Cerebellar nuclear complex (tissue), 1 donor: ENCODE results near the gene ID4.
"Not testable (repeated sequence)": the region's sequence is repeated elsewhere in the genome, so short reads cannot be mapped to it uniquely, and the experiment has no call there.

Experiments used
- DNase-seq, 2 experiments: peaks; one replicate each; lab custom pipeline; 2025; lab: John Stamatoyannopoulos, UW

The ID4 gene

DNA sequence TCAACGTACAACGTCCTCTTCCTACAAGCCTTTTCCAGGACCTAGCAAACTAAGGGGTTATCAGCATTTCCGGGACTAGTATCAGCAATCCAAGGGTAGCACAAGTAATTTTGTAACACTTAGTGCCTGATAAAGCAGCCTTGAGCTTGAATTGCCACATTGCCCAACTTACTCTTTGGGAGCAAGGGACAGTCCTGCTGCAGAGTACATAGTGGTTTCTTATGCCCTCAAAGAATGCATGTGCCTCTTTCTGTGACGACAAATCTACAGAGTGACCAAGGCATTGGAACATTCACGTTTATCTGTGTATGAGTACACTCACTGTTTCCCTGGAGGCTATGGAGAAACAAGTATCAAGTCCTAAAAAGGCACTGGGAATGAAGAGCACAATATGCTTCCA is 3.2 kb upstream of the ID4 start:
- no peak for DNase-seq

DNA sequence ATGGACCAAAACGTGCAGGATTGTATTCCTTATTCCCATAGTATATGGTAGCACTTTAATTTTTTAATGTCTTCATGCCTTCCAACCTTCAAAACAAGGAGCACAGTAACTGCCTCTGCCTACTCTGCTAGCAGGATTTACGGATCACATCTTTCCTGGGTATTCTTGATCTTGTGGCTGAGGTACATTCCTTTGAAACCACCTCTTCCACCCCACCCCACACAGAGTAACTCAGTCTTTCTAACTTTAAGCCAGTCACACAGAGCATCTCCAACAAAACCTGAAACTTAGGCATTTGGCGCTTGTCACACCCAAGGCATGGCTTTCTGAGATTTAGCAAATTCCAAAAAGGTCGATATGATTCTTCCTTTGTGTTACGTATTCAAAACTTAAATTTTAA is 2.3 kb upstream of the ID4 start:
- no peak for DNase-seq

DNA sequence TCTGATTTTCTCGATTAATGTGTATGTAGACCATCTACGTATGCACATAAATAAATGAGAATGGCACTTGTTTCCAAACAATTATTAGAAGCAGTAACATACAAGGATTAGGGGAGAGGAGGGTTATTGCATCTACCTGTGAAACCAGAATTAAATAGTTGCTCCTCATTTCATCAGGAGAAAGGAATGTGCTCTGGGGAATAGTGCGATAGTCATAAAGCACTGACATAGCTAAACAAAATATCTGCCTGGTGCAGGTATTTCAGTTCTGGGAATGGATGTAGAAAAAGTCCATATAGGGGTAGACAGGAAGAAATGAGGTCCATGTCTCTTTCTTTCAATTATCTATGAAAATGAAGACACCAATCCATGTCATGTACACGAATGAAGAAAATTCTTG is 1.6 kb upstream of the ID4 start:
- DNase-seq = no peak

DNA sequence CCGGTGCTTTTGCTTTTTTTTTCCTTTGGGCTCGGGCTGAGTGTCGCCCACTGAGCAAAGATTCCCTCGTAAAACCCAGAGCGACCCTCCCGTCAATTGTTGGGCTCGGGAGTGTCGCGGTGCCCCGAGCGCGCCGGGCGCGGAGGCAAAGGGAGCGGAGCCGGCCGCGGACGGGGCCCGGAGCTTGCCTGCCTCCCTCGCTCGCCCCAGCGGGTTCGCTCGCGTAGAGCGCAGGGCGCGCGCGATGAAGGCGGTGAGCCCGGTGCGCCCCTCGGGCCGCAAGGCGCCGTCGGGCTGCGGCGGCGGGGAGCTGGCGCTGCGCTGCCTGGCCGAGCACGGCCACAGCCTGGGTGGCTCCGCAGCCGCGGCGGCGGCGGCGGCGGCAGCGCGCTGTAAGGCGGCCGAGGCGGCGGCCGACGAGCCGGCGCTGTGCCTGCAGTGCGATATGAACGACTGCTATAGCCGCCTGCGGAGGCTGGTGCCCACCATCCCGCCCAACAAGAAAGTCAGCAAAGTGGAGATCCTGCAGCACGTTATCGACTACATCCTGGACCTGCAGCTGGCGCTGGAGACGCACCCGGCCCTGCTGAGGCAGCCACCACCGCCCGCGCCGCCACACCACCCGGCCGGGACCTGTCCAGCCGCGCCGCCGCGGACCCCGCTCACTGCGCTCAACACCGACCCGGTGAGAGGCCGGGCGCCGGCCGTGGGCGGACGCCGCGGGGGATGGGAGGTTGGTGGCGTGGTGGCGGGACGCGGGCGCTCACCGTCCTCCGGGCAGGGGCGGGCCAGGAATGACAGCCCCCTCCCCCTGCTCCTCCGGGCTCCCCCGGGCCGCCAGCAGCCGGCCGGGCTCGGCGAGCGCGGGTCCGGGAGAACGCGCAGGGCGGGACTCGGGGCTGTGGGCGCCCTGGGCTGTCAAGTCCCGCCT is 606 bp downstream of the ID4 start:
- no peak for DNase-seq

DNA sequence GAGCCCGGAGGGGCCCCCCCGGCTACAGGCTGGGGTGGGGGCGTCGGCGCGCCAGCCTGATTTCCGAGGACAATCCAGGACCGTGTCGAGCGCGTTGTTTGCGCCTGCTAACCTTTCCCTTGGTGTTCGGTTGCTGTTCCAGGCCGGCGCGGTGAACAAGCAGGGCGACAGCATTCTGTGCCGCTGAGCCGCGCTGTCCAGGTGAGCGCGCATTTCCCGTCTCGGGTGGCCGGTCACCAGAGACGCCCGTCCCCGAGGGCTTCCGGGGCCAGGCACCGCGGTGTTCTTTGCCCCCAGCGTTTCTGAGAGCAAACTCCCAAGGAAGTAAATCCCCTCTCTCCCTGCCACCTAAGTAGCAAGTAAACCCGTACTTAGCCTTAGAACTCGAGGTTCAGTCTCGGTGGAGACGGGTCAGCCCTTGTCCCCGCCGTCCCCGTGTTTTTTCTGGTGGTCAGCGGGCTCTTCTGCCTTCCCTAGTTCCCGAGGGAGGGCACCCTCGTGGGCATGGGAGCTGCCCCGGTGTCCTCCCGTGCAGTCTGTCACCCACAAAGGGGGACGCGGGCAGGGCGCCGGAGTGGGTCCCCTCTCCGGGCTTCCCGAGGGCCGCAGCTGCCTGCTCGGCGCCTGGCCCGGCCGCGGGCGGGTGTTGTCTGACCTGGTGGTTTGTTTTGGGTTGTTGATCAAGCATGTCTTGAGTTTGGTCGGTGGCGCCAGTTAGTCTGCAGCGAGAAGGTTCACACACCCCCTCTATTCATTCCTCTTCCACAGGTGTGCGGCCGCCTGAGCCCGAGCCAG is 1.5 kb downstream of the ID4 start:
- no peak for DNase-seq

DNA sequence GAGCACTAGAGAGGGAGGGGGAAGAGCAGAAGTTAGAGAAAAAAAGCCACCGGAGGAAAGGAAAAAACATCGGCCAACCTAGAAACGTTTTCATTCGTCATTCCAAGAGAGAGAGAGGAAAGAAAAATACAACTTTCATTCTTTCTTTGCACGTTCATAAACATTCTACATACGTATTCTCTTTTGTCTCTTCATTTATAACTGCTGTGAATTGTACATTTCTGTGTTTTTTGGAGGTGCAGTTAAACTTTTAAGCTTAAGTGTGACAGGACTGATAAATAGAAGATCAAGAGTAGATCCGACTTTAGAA is 2.0 kb downstream of the ID4 start:
- DNase-seq = no peak

DNA sequence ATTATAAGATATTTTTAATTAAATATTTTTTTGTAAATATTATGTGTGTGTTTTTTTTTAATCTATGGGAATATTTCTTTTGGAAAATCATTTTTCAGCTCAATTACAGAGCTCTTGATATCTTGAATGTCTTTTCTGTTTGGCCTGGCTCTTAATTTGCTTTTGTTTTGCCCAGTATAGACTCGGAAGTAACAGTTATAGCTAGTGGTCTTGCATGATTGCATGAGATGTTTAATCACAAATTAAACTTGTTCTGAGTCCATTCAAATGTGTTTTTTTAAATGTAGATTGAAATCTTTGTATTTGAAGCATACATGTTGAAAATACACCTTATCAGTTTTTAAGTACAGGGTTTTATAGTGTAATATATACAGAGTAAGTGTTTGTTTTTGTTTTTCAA is 2.6 kb downstream of the ID4 start:
- no peak for DNase-seq

- DNase-seq = no peak
Observed at GRCh38 chr6:19841181-19841580, 4.0 kb downstream of the ID4 start.

GRCh38 chr6:19842030-19842615 is 5.0 kb downstream of the ID4 start:
- no peak for DNase-seq

DNA sequence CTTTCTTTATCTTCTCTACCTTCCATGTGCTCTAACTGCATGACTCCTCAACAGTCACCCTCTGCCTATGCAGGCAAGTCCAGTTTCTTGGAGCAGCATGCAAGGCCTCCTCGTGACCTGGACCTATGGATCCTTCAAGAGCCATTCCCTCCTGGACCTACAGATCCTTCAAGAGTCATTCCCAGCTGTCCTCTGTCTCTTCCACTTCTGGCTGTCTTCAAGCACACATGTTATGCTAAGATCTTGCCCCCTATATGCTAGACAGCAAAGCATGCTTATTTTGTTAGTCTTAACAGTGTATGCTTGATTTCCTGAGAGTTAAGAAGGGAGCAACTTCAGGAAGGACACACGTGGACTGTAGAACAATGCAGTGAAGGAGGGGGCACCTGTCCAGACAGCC is 7.5 kb downstream of the ID4 start:
- no peak for DNase-seq

- DNase-seq = no peak
Observed at GRCh38 chr6:19845266-19846041, 8.3 kb downstream of the ID4 start.

GRCh38 chr6:19848465-19849029 is 11.4 kb downstream of the ID4 start:
- DNase-seq = no peak

- DNase-seq = no peak
Observed at GRCh38 chr6:19849196-19849595, 12.0 kb downstream of the ID4 start.

GRCh38 chr6:19849755-19850154 is 12.6 kb downstream of the ID4 start:
- no peak for DNase-seq

- DNase-seq = no peak
Observed at GRCh38 chr6:19851241-19852089, 14.3 kb downstream of the ID4 start.

DNA sequence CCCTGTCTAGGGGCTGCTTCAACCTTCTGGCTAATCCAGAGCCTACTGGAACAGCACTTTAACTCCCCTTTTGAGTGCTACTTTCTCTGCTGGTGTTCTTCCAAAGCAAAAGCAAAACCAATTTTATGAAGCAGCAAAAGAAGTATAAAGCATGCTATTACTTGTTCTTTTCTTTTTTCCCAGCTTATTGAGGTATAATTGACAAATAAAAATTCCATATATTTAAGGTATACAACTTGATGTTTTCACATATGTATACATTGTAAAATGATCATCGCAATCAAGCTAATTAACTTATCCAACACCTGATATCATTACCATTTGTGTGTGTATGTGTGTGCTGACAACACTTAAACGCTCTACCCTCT is 14.9 kb downstream of the ID4 start:
- DNase-seq = no peak

DNA sequence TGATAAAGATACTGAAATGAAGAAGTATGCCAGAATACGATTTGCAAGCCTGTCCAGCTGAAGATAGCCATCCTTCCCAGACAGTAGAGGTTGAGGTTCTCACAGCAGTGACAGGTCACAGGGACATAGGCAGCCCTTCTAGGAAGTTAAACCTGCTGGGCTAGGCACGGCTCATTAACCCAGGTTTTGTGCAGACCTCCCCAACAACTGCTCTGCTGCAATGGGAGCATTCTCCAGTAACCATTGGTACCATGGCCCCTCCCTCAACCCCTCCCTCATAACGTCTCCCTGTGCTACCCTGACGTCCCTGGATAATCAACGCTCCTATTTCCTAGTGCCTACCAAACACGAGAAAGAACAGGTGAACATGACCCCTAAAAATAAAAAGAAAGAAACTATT is 15.8 kb downstream of the ID4 start:
- DNase-seq = no peak

- DNase-seq = not testable (repeated sequence)
Observed at GRCh38 chr6:19854421-19855015, 17.3 kb downstream of the ID4 start.

DNA sequence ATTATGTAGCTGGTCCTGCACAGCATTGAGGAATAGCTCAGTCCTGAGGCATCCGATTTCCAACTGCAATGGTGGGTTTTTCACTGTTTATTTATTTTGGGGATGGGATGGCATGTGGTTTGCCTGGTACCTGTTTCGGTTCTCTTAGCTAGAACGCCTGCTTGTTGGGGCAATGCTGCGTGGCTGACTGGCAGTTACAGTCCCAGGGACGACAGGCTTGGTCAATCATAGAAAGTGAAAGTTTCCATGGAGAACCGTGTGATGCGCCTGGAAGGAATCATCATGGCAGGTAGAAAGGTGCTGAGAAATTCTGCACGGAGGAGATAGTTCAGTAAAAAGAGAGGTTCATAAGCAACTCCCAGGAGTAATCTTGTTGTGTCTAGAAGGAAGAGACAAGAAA is 18.4 kb downstream of the ID4 start:
- DNase-seq = no peak

GRCh38 chr6:19857139-19857538 is 20.0 kb downstream of the ID4 start:
- DNase-seq = no peak

DNA sequence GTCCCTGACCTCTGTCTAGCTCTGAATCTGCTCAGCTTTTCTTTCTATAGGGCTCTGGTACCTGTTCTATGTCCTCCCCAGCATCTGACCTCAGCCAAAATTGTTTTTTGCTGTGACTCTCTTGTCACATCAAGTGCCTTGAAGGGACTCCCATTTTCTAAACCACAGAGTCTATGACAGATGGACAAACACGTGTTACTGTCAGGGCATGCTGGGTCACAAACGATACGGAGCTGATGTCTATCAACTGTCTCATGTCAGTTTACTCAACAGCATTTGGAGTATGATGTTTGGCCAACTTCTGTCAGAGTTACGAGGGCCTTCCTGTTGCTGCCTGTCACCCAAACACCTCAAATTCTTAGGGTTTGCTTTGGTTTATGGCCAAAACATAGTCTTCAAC is 20.5 kb downstream of the ID4 start:
- no peak for DNase-seq
